Measurements from ENCODE around the gene MNAT1.
"Not testable (repeated sequence)": the region's sequence is repeated elsewhere in the genome, so short reads cannot be mapped to it uniquely, and the experiment has no call there.

The MNAT1 gene

DNA sequence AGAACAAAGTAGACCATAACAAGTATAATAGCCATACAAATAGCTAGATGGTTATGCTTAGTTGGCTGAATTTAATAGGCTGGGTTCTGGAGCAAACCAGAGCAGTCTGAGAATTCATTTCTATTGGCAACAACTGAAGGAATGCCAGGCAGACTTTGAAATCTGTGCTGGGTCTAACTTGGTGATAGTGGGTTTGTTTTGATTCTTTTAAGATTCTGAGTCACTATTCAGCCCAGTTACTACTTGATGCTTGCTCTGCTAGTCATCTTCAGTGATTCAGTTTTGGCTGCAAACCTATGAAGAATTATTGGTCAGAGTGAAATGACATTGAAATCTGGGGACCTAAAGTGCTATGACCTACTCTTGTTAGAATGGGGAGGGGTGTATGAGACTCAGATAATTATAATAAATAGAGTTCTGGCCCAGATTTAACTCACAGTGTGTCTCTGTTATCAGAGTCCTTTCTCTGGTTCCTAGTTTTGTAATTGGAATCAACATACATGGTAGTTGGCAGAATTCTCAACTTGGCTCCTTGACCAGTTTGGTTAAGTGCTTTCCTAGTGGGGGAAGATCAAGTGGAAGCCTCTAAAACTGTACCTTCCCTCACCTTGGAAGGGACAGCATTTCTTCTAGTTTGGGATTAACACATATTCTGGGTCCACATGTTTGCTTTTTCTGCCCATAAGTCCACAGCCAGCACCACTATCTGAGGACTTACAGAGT is 43.5 kb downstream of the MNAT1 start:
- FAIRE-seq (no peak), DNase-seq (ENCODE audit: insufficient read length) (no peak)
- TF ChIP-seq POLR2AphosphoS5 (IDR thresholded peaks at IDR 0.05; ENCODE audit: low read depth, low read length) (no peak), POLR2A (IDR thresholded peaks at IDR 0.05; ENCODE audit: low read depth, low read length) (no peak), TAF1 (IDR thresholded peaks at IDR 0.05; ENCODE audit: borderline replicate concordance, low read depth, low read length) (no peak)

DNA sequence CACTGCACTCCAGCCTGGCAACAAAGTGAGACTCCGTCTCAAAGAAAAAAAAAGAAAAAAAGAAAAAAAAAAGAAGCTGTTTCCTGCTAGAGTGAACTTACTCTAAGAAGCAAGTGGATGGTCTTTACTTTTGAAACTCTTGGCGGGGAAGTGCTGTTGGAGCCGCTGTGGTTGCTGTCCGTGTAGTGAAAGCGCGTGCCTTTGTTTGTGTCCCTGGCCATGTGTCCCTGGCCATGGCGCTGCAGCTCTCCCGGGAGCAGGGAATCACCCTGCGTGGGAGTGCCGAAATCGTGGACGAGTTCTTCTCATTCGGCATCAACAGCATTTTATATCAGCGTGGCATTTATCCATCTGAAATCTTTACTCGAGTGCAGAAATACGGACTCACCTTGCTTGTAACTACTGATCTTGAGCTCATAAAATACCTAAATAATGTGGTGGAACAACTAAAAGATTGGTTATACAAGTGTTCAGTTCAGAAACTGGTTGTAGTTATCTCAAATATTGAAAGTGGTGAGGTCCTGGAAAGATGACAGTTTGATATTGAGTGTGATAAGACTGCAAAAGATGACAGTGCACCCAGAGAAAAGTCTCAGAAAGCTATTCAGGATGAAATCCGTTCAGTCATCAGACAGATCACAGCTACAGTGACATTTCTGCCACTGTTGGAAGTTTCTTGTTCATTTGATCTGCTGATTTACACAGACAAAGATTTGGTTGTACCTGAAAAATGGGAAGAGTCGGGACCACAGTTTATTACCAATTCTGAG is 45.4 kb downstream of the MNAT1 start:
- FAIRE-seq: peak; percentile 53

GRCh38 chr14:60780558-60780957 is 46.0 kb downstream of the MNAT1 start:
- DNase-seq (ENCODE audit: insufficient read length): not testable (repeated sequence)
- peak; percentile 77 for FAIRE-seq

More for the DNA sequence above, 45.4 kb downstream of the MNAT1 start:
- DNase-seq (ENCODE audit: insufficient read length): not testable (repeated sequence)

GRCh38 chr14:60786905-60787304 is 52.3 kb downstream of the MNAT1 start:
- no peak for TF ChIP-seq POLR2A (IDR thresholded peaks at IDR 0.05; ENCODE audit: low read depth, low read length)
- DNase-seq (ENCODE audit: insufficient read length) (no peak), FAIRE-seq (peak; percentile 77)

DNA sequence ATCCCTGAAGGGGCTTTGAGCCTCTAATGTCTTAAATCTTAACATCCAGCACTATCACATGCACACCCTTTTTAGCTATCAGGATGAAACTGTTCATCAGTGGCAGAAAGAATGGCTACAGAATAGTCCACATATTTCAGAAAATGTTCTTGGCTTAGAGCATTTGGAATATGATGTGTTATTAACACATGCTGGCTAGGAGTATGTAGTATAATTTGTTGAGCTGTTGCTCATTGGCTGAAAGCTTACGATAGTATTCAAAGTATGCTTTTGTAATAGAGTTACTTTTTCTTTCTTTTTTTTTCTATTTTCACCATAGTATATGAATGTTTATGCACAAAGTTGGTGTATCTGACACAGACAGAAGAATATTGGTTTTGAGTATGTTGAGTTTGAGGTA is 55.1 kb downstream of the MNAT1 start:
- TF ChIP-seq POLR2AphosphoS5 (IDR thresholded peaks at IDR 0.05; ENCODE audit: low read depth, low read length) (no peak), TAF1 (IDR thresholded peaks at IDR 0.05; ENCODE audit: borderline replicate concordance, low read depth, low read length) (no peak), POLR2A (IDR thresholded peaks at IDR 0.05; ENCODE audit: low read depth, low read length) (no peak)
- FAIRE-seq (no peak), DNase-seq (ENCODE audit: insufficient read length) (no peak)

- no peak for FAIRE-seq
- TF ChIP-seq POLR2AphosphoS5 (IDR thresholded peaks at IDR 0.05; ENCODE audit: low read depth, low read length) (no peak), POLR2A (IDR thresholded peaks at IDR 0.05; ENCODE audit: low read depth, low read length) (no peak), TAF1 (IDR thresholded peaks at IDR 0.05; ENCODE audit: borderline replicate concordance, low read depth, low read length) (no peak)
- no peak for DNase-seq (ENCODE audit: insufficient read length)
Measured at GRCh38 chr14:60790850-60791249, 56.3 kb downstream of the MNAT1 start.

GRCh38 chr14:60796434-60796833 is 61.9 kb downstream of the MNAT1 start:
- TF ChIP-seq POLR2A (IDR thresholded peaks at IDR 0.05; ENCODE audit: low read depth, low read length) (no peak), POLR2AphosphoS5 (IDR thresholded peaks at IDR 0.05; ENCODE audit: low read depth, low read length) (no peak), TAF1 (IDR thresholded peaks at IDR 0.05; ENCODE audit: borderline replicate concordance, low read depth, low read length) (no peak)
- no peak for FAIRE-seq
- no peak for DNase-seq (ENCODE audit: insufficient read length)

GRCh38 chr14:60800409-60800808 is 65.8 kb downstream of the MNAT1 start:
- DNase-seq (ENCODE audit: insufficient read length): no peak
- no peak for FAIRE-seq
- TF ChIP-seq POLR2AphosphoS5 (IDR thresholded peaks at IDR 0.05; ENCODE audit: low read depth, low read length): no peak
- TF ChIP-seq TAF1 (IDR thresholded peaks at IDR 0.05; ENCODE audit: borderline replicate concordance, low read depth, low read length): no peak
- no peak for TF ChIP-seq POLR2A (IDR thresholded peaks at IDR 0.05; ENCODE audit: low read depth, low read length)

DNA sequence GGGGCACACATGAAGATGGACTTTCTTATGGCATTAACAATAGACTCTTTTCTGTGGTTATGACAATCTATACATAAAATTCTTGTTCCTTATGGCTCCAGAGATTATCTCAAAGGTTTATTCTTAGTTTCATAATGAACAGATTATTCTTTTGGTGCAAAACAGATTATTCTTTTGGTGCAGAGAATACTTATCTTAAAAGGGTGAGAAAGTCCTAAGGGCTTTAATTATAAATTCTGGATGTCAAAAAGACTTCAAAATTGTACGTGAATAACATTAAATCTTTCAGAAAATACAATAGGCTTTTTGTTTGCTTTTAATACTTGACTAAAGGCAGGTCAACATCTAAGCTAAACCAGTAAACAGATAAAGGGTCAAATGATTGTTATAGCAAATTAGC is 69.3 kb downstream of the MNAT1 start:
- DNase-seq (ENCODE audit: insufficient read length) (no peak), FAIRE-seq (no peak)
- no peak for TF ChIP-seq POLR2A (IDR thresholded peaks at IDR 0.05; ENCODE audit: low read depth, low read length)
- no peak for TF ChIP-seq POLR2AphosphoS5 (IDR thresholded peaks at IDR 0.05; ENCODE audit: low read depth, low read length)
- TF ChIP-seq TAF1 (IDR thresholded peaks at IDR 0.05; ENCODE audit: borderline replicate concordance, low read depth, low read length): no peak

DNA sequence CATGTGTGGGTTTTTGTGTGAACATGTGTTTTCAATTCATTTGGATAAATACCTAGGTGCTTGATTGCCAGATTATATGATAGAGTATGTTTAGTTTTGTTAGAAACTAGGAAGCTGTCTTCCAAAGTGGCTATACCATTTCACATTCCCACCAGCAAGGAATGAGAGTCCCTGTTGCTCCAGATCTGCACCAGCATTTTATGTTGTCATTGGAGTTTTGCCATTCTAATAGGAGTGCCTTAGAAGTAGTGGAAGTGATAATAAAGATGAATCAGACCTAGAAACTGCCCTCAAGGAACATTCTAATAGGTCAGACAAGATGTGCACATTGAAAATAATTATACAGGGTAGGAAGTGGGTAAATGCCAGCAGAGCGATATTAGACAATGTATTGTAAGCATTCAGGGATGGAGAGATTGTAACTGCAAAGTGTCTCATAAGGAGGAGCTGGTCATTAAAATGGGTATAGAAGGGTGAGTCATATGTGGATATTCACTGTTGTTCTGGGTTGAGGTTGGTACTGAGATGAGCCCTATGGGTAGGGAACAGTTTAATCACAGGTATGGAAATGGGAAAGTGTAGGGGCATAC is 71.4 kb downstream of the MNAT1 start:
- TF ChIP-seq TAF1 (IDR thresholded peaks at IDR 0.05; ENCODE audit: borderline replicate concordance, low read depth, low read length) (no peak), POLR2A (IDR thresholded peaks at IDR 0.05; ENCODE audit: low read depth, low read length) (no peak)
- no peak for FAIRE-seq
- DNase-seq (ENCODE audit: insufficient read length): no peak

DNA sequence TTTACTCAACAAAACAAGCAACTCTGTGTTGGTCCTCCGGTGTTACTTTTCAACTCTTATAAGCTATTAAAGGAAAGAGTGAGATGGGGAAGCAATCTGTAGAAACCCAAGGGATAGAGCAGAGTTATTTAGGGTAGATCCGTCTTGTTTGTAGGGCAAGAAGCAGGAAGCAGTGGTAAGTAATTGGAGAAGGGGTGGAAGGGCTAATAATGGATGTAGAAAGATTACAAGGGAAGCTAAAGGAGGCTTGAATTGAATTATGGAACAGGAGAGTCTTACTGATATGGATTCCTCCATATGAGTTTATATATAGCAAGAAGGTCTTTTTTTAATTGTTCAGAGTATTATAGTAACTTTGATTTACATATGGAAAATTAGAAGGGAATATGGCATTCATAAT is 72.7 kb downstream of the MNAT1 start:
- TF ChIP-seq POLR2AphosphoS5 (IDR thresholded peaks at IDR 0.05; ENCODE audit: low read depth, low read length) (no peak), POLR2A (IDR thresholded peaks at IDR 0.05; ENCODE audit: low read depth, low read length) (no peak), TAF1 (IDR thresholded peaks at IDR 0.05; ENCODE audit: borderline replicate concordance, low read depth, low read length) (no peak)
- no peak for FAIRE-seq
- DNase-seq (ENCODE audit: insufficient read length): no peak

DNA sequence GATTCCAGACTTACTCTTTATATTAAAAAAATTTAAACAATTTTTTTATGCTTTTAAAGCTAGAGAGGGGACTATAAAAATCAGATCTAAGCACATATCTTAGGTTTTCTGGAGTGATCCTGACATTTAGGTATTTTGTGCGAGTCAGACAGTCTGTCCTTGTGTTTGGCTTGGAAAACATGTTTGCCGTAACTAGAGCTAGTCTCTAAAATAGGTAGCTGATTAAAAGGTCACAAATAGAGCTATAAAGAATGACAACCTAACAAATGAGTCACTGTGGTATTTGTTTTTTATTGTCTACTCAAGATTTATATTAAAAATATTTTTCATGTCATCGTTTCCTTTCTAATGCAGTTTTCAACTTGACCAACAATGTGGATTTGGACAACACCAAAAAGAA is 73.4 kb downstream of the MNAT1 start:
- FAIRE-seq: no peak
- no peak for DNase-seq (ENCODE audit: insufficient read length)
- no peak for TF ChIP-seq TAF1 (IDR thresholded peaks at IDR 0.05; ENCODE audit: borderline replicate concordance, low read depth, low read length)
- TF ChIP-seq POLR2A (IDR thresholded peaks at IDR 0.05; ENCODE audit: low read depth, low read length): no peak
- no peak for TF ChIP-seq POLR2AphosphoS5 (IDR thresholded peaks at IDR 0.05; ENCODE audit: low read depth, low read length)
